ENCODE results near the gene HKDC1. TPM values are rescaled to one million over a fixed set of nuclear protein-coding genes. Genes with fewer than 3 reads are reported as not detected.

The HKDC1 gene
- total and polyA plus RNA-seq, 4 donors, result 1.5 to 11.1 (median 4.6) TPM

DNA sequence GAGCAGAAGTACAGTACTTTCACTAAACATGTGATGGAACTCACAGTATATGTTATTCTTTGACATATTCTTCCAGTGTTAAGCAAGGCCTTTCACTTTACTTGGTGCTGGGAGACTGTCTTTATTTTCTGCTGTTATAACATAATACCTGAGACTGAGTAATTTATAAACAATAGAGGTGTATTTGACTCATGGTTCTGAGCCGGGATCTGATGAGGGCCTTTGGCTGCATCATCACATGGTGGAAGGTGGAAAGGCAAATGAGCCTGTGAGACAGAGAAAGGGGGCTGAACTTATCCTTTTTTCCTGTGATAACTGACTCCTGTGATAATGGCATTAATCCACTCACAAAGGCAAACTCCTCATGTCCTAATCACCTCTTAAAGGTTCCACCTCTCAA lies 38.7 kb upstream of the HKDC1 start:
- peaks cover 5 to 15% (median 7%) of the 10 kb centered on the region in 5 donors for H3K4me1 ChIP-seq (ENCODE audit: control insufficient read depth in 5 of 5, insufficient read depth in 5 of 5, low read length in 5 of 5)
- peak overlapping the region in 1 of 2 donors; percentile 99 for H3K9ac ChIP-seq (ENCODE audit: insufficient read depth in 1 of 2, low read length in 2 of 2)
- peaks cover under 1 to 10% (median 3%) of the 10 kb centered on the region in 4 donors for H3K36me3 ChIP-seq (ENCODE audit: control insufficient read depth in 4 of 4, insufficient read depth in 4 of 4, low read length in 4 of 4)
- ATAC-seq (ENCODE audit: insufficient read depth, low FRiP score) (no peak), DNase-seq (no peak)
- 72 to 90% methylated on average over 1 of the region's 1 CpG for WGBS, 2 donors
- no peaks in the 10 kb centered on the region for H3K9me3 ChIP-seq (ENCODE audit: control insufficient read depth in 4 of 4, insufficient read depth in 3 of 4, low read length in 3 of 4)
- TF ChIP-seq, protein P1, sequence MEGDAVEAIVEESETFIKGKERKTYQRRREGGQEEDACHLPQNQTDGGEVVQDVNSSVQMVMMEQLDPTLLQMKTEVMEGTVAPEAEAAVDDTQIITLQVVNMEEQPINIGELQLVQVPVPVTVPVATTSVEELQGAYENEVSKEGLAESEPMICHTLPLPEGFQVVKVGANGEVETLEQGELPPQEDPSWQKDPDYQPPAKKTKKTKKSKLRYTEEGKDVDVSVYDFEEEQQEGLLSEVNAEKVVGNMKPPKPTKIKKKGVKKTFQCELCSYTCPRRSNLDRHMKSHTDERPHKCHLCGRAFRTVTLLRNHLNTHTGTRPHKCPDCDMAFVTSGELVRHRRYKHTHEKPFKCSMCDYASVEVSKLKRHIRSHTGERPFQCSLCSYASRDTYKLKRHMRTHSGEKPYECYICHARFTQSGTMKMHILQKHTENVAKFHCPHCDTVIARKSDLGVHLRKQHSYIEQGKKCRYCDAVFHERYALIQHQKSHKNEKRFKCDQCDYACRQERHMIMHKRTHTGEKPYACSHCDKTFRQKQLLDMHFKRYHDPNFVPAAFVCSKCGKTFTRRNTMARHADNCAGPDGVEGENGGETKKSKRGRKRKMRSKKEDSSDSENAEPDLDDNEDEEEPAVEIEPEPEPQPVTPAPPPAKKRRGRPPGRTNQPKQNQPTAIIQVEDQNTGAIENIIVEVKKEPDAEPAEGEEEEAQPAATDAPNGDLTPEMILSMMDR (IDR thresholded peaks at IDR 0.05; ENCODE audit: control extremely low read depth, extremely low read depth), result no peak
- H3K4me3 ChIP-seq, result peak overlapping the region; percentile 30
- H3K27me3 ChIP-seq (ENCODE audit: control insufficient read depth in 3 of 3, insufficient read depth in 3 of 3, low read length in 2 of 3), result no peaks in the 10 kb centered on the region
- H3K27ac ChIP-seq (ENCODE audit: low read depth in 1 of 2, low read length in 1 of 2), result no peak overlapping the region

DNA sequence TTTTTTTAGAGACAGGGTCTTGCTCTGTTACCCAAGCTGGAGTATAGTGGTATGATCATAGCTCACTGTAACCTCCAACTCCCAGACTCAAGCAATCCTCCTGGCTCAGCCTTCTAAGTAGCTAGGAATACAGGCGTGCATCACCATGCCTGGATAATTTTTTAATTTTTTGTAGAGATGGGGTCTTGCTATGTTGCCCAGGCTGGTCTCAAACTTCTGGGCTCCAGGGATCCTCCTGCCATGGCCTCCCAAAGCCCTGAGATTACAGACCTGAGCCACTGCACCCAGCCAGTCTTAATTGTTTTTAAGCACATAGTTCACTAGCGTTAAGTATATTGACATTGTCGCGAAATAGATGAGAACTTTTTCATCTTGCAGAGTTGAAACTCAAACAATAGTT lies 38.1 kb upstream of the HKDC1 start:
- Histone ChIP-seq H3K27ac (ENCODE audit: low read depth in 1 of 2, low read length in 1 of 2) (no peak overlapping the region), H3K9ac (ENCODE audit: insufficient read depth in 1 of 2, low read length in 2 of 2) (no peak overlapping the region), H3K4me1 (ENCODE audit: control insufficient read depth in 5 of 5, insufficient read depth in 5 of 5, low read length in 5 of 5) (peaks cover 5 to 15% (median 7%) of the 10 kb centered on the region in 5 donors), H3K27me3 (ENCODE audit: control insufficient read depth in 3 of 3, insufficient read depth in 3 of 3, low read length in 2 of 3) (no peaks in the 10 kb centered on the region), H3K4me3 (no peak overlapping the region), H3K36me3 (ENCODE audit: control insufficient read depth in 4 of 4, insufficient read depth in 4 of 4, low read length in 4 of 4) (peaks cover 3 to 10% (median 5%) of the 10 kb centered on the region in 4 donors), H3K9me3 (ENCODE audit: control insufficient read depth in 4 of 4, insufficient read depth in 3 of 4, low read length in 3 of 4) (no peaks in the 10 kb centered on the region)
- TF ChIP-seq, protein P1 (IDR thresholded peaks at IDR 0.05; ENCODE audit: control extremely low read depth, extremely low read depth), result no peak
- ATAC-seq (ENCODE audit: insufficient read depth, low FRiP score) (no peak), DNase-seq (no peak)
- WGBS, 2 donors, result 83 to 91% methylated on average over 4 of the region's 4 CpGs

DNA sequence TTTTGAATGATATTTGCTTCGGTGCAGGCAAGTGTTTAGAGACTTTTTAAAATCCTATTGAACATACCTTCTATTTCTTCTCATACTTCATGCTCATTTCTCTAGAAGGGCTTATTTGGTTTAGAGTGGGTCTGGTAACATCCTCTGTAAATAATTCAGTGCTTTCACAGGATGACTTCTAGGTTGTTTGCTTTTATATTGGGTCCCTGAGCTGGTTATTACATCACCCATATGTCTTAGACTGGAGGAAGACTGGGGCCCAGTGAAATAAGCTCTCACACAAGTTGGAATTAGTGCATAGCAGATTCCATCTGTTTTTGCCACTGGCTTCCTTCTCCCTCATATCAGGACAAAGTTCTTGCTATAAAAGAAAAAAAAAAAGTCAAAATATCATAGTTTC lies 33.6 kb upstream of the HKDC1 start:
- peaks cover 0 to 2% (median 1%) of the 10 kb centered on the region in 5 donors for H3K4me1 ChIP-seq (ENCODE audit: control insufficient read depth in 5 of 5, insufficient read depth in 5 of 5, low read length in 5 of 5)
- no peaks in the 10 kb centered on the region for H3K27me3 ChIP-seq (ENCODE audit: control insufficient read depth in 3 of 3, insufficient read depth in 3 of 3, low read length in 2 of 3)
- WGBS, 2 donors, result 94 to 100% methylated on average over 1 of the region's 1 CpG
- TF ChIP-seq, protein P1 (IDR thresholded peaks at IDR 0.05; ENCODE audit: control extremely low read depth, extremely low read depth), result no peak
- DNase-seq (no peak), ATAC-seq (ENCODE audit: insufficient read depth, low FRiP score) (no peak)
- H3K9ac ChIP-seq (ENCODE audit: insufficient read depth in 1 of 2, low read length in 2 of 2), result no peak overlapping the region
- H3K36me3 ChIP-seq (ENCODE audit: control insufficient read depth in 4 of 4, insufficient read depth in 4 of 4, low read length in 4 of 4), result peaks cover 10 to 20% (median 13%) of the 10 kb centered on the region in 4 donors
- no peak overlapping the region for H3K27ac ChIP-seq (ENCODE audit: low read depth in 1 of 2, low read length in 1 of 2)
- H3K9me3 ChIP-seq (ENCODE audit: control insufficient read depth in 4 of 4, insufficient read depth in 3 of 4, low read length in 3 of 4), result no peaks in the 10 kb centered on the region
- no peak overlapping the region for H3K4me3 ChIP-seq

DNA sequence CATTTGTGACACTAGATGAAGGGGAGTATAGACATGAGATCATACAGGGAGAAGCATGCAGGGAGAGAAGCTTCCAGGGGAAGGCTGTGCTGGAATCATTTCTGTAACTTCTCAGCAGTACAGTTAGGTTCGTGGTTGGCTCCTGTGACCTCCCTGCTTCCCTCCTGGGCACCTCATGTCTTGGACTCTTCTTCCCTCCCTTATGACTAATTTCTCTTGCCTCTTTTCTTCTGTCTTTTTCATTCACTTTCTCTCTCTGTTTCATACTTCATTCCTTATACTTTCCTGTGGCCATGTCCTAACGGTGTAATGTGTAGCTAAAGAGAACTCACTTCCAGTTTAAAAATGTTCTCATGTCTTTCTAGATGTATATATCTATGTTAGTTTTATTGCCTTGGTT lies 19.1 kb upstream of the HKDC1 start:
- Histone ChIP-seq H3K36me3 (ENCODE audit: control insufficient read depth in 4 of 4, insufficient read depth in 4 of 4, low read length in 4 of 4) (peaks cover 20 to 44% (median 26%) of the 10 kb centered on the region in 4 donors), H3K4me3 (no peak overlapping the region)
- WGBS, 2 donors, result 84 to 95% methylated on average over 2 of the region's 2 CpGs

More for the DNA sequence above, 19.1 kb upstream of the HKDC1 start:
- Histone ChIP-seq H3K9me3 (ENCODE audit: control insufficient read depth in 4 of 4, insufficient read depth in 3 of 4, low read length in 3 of 4) (no peaks in the 10 kb centered on the region), H3K4me1 (ENCODE audit: control insufficient read depth in 5 of 5, insufficient read depth in 5 of 5, low read length in 5 of 5) (no peaks in the 10 kb centered on the region), H3K9ac (ENCODE audit: insufficient read depth in 1 of 2, low read length in 2 of 2) (no peak overlapping the region), H3K27ac (ENCODE audit: low read depth in 1 of 2, low read length in 1 of 2) (no peak overlapping the region), H3K27me3 (ENCODE audit: control insufficient read depth in 3 of 3, insufficient read depth in 3 of 3, low read length in 2 of 3) (no peaks in the 10 kb centered on the region)
- DNase-seq, result no peak
- no peak for ATAC-seq (ENCODE audit: insufficient read depth, low FRiP score)
- TF ChIP-seq, protein P1 (IDR thresholded peaks at IDR 0.05; ENCODE audit: control extremely low read depth, extremely low read depth), result no peak
